NCI-H128 (cell line): ENCODE measurements around the gene CST4.
"Not testable (repeated sequence)": the region's sequence is repeated elsewhere in the genome, so short reads cannot be mapped to it uniquely, and the experiment has no call there.

Experiments
- DNase-seq: peaks from one replicate; lab custom pipeline; 2025; ENCODE audit not compliant: unreplicated experiment; lab: John Stamatoyannopoulos, UW

CST4 gene

GRCh38 chr20:23644164-23644563 lies 44.7 kb downstream of the CST4 start:
- DNase-seq: no peak

- no peak for DNase-seq
Measured at GRCh38 chr20:23643659-23644058, 45.2 kb downstream of the CST4 start.

- DNase-seq: no peak
Measured at GRCh38 chr20:23641936-23642751, 46.7 kb downstream of the CST4 start.

- DNase-seq: no peak
Measured at GRCh38 chr20:23640671-23641667, 47.9 kb downstream of the CST4 start.

- no peak for DNase-seq
Measured at GRCh38 chr20:23640018-23640601, 48.7 kb downstream of the CST4 start.

- DNase-seq: no peak
Measured at GRCh38 chr20:23639490-23639958, 49.3 kb downstream of the CST4 start.

GRCh38 chr20:23638309-23638708 lies 50.5 kb downstream of the CST4 start:
- DNase-seq: no peak

GRCh38 chr20:23637282-23638221 lies 51.3 kb downstream of the CST4 start, which contains the start of gene CST3:
TSS of gene CST3 (minus strand) at chr20:23637955. CDS start at chr20:23637862, 93 bp downstream.
- DNase-seq: peak; percentile 10

- DNase-seq: no peak
Measured at GRCh38 chr20:23636908-23637281, 51.9 kb downstream of the CST4 start.

GRCh38 chr20:23636182-23636907 lies 52.5 kb downstream of the CST4 start:
- DNase-seq: no peak

GRCh38 chr20:23635768-23636090 lies 53.1 kb downstream of the CST4 start:
- DNase-seq: not testable (repeated sequence)
